Gastroesophageal sphincter (tissue), 3 donors: Measurements from ENCODE around the gene WDR81.

Experiments used
- POLR2A ChIP-seq, 2 donors: fragments of 450-650 bp; IDR thresholded peaks; one replicate each; pipeline ENCODE4 v1.6.1; 2017; ENCODE audit warnings: antibody characterized with exemption in 2 of 2, mild to moderate bottlenecking in 2 of 2, moderate library complexity in 1 of 2
- POLR2AphosphoS5 ChIP-seq: sonication (generic); formaldehyde crosslinking; IDR thresholded peaks from one replicate; pipeline ENCODE4 v1.6.1; 2017; ENCODE audit warnings: antibody characterized with exemption
- TF ChIP-seq, protein P1 (sequence below), 4 experiments: fragments of 200-600 bp in 2 of 4; fragments of 450-650 bp in 2 of 4; sonication (generic) in 1 of 4; IDR thresholded peaks; one replicate each; pipeline ENCODE4 v1.5.1; 2017 to 2019; ENCODE audit warnings: antibody characterized with exemption in 4 of 4, mild to moderate bottlenecking in 2 of 4, moderate library complexity in 2 of 4

- TF ChIP-seq, protein P1, sequence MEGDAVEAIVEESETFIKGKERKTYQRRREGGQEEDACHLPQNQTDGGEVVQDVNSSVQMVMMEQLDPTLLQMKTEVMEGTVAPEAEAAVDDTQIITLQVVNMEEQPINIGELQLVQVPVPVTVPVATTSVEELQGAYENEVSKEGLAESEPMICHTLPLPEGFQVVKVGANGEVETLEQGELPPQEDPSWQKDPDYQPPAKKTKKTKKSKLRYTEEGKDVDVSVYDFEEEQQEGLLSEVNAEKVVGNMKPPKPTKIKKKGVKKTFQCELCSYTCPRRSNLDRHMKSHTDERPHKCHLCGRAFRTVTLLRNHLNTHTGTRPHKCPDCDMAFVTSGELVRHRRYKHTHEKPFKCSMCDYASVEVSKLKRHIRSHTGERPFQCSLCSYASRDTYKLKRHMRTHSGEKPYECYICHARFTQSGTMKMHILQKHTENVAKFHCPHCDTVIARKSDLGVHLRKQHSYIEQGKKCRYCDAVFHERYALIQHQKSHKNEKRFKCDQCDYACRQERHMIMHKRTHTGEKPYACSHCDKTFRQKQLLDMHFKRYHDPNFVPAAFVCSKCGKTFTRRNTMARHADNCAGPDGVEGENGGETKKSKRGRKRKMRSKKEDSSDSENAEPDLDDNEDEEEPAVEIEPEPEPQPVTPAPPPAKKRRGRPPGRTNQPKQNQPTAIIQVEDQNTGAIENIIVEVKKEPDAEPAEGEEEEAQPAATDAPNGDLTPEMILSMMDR (IDR thresholded peaks at IDR 0.05), result no peak
- no peak for TF ChIP-seq POLR2A (IDR thresholded peaks at IDR 0.05)
- TF ChIP-seq POLR2AphosphoS5, result no peak
Measured at GRCh38 chr17:1705004-1705403, 19.5 kb upstream of the WDR81 start.
